Stimulated activated CD4-positive, alpha-beta T cell treated with anti-CD3 and anti-CD28 coated beads, TNF-alpha, amount 100 ng/mL, for 4 hours (primary cell): ENCODE data around the gene SNF8.

Experiments used
- DNase-seq, 3 experiments: peaks; one replicate each; pipeline ENCODE4 v3.0.0-alpha.2; 2020; ENCODE audit warnings: low read depth in 3 of 3

Gene SNF8

DNA sequence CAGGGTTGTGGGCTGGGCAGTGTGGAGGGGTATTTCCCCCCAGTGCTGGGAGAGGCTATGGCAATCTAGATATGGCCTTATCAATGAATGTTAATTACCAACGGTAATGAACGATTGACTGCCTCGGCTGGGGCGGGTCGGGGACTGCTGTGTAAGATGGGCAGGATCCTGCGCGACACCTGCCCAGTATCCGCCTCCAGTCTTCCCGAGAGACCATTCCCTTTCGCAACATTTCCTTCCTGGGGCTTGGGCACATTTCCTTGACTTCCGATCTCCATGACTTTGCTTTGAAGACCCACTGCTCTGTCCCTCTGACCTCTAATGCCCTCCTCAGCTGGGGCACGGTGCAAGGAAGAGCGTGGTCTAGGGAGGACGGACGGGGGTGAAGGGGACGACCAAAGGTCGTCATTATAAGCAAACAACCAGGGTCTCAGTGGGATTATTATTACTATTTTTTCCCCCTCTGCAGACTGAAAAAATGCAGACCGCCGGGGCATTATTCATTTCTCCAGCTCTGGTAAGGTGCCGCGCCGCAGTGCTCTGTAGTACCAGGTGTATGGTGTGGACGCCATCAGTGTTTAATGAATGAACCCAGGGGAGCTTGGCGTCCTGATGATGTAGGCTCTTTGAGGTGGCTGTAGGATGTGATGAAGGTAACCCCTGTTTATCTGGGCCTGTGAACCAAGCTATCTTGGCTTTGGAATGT lies 51.5 kb downstream of the SNF8 start:
- no peak for DNase-seq

DNA sequence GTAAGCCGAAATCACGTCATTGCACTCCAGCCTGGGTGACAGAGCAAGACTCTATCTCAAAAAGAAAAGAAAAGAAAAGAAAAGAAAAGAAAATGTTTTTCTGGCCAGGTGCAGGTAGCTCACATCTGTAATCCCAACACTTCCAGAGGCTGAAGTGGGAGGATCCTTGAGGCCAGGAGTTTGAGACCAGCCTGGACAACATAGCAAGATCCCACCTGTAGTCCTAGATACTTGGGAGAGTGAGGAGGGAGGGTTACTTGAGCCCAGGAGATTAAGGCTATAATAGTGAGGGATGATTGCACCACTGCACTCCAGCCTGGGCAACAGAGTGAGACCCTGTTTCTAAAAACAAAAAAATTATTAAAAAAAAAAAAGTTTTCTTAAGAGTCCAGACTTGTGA lies 54.6 kb downstream of the SNF8 start:
- DNase-seq, result no peak

DNA sequence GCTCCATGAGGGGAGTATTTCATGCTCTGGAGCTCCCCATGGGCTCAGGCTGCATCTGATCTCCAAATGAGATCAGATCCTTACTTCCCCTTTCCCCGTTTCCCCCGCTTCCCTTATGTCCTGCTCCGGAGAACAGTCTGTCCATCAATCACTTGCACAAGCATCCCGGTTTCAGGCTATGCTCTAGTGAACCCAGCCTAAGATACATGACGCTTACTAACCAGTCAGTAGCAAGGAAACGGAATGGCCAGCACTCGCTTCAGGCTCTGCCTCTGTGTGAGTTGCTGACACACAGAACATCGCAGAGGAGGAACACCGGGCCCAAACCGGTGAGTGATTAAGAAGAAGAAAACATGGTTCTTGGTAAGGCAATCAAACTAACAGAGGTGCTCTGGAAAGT lies 61.5 kb downstream of the SNF8 start:
- no peak for DNase-seq

DNA sequence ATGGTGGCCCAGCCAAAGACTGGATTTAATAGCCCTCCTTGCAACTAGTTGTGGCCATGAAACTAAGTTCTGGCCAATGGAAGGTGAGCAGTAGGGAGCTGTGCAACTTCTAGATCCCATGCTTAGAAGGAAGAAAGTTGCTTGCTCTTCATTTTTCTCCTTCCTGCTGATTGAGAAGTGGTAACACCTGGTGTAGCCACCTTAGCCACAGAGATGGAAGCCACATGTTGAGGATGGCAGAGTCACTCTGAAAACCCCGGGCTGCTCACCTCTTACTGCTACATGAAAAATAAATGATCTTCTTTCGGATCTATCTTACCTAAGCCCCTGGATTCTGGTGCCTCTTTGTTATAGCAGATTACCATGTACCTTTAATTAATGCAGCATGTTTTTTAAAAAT lies 62.4 kb downstream of the SNF8 start:
- no peak for DNase-seq
